SK-N-SH (cell line): ENCODE measurements around the gene BDNF.

Experiments used
- EZH2phosphoT487 ChIP-seq: fragments of 200-600 bp; sonication (generic); IDR thresholded peaks from 2 replicates; pipeline ENCODE4 v1.6.1; 2017; ENCODE audit warnings: low read depth, mixed run types, mild to moderate bottlenecking, antibody characterized with exemption, moderate library complexity, borderline replicate concordance
- GATA2 ChIP-seq: sonication (generic); formaldehyde crosslinking; IDR thresholded peaks from 2 replicates; pipeline ENCODE4 v1.5.0; 2020; ENCODE audit warnings: mild to moderate bottlenecking, missing genetic modification reagents
- MXI1 ChIP-seq: IDR thresholded peaks from 2 replicates; pipeline ENCODE4 v1.6.1; 2012; ENCODE audit warnings: mild to moderate bottlenecking, low read depth, low read length, improper control_type of control experiment
- POLR2AphosphoS5 ChIP-seq: IDR thresholded peaks from 2 replicates; pipeline ENCODE4 v1.6.1; 2012; ENCODE audit warnings: low read depth, low read length
- RXRA ChIP-seq: IDR thresholded peaks from 2 replicates; pipeline ENCODE4 v1.4.0; 2012; ENCODE audit warnings: low read depth, mild to moderate bottlenecking, borderline replicate concordance
- SIN3A ChIP-seq: IDR thresholded peaks from 2 replicates; pipeline ENCODE4 v1.6.1; 2012; ENCODE audit warnings: low read depth, mild to moderate bottlenecking, low read length, moderate library complexity, borderline replicate concordance
- TAF1 ChIP-seq: IDR thresholded peaks from 2 replicates; pipeline ENCODE4 v1.6.1; 2012; ENCODE audit warnings: low read depth, mild to moderate bottlenecking, low read length, moderate library complexity, borderline replicate concordance
- TCF12 ChIP-seq: IDR thresholded peaks from 2 replicates; pipeline ENCODE4 v1.4.0; 2012
- TF ChIP-seq, protein P1 (sequence below): fragments of 200-600 bp; sonication (generic); IDR thresholded peaks from 2 replicates; pipeline ENCODE4 v1.6.1; 2017; ENCODE audit warnings: antibody characterized with exemption, mild to moderate bottlenecking, moderate library complexity
- TF ChIP-seq, protein P2 (sequence below): IDR thresholded peaks from 2 replicates; pipeline ENCODE4 v1.4.0; 2012; ENCODE audit warnings: low read depth, borderline replicate concordance
- TF ChIP-seq, protein P3 (sequence below): IDR thresholded peaks from 2 replicates; pipeline ENCODE4 v1.6.1; 2012; ENCODE audit warnings: mild to moderate bottlenecking, low read depth, low read length, moderate library complexity

DNA sequence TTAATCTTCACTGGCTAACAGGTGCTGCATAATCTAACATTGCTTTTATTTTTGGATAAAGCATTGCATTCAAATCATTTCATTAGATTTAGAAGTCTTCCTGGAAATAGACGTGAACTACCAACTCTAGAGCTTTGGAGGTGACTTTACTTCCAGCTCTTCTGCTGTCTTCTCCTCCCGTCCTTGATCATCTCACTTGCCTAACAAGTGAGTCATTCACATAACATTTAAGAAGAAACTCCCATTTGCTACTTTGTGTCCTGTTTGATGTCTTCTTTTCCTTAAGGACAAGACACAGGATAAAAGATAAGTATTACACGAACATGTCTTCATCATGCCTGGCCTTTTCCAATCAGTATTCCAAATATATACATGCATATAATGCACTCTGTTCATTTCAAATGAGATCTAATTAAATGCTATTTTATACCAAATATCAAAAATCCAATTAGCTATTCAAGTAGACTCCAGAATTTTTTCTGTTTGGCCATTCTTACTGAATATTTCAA lies 88.3 kb downstream of the BDNF start:
- TF ChIP-seq GATA2 (no peak), EZH2phosphoT487 (no peak), RXRA (no peak), MXI1 (no peak), SIN3A (no peak), TAF1 (no peak), POLR2AphosphoS5 (no peak), TCF12 (no peak)
- TF ChIP-seq, protein P1, sequence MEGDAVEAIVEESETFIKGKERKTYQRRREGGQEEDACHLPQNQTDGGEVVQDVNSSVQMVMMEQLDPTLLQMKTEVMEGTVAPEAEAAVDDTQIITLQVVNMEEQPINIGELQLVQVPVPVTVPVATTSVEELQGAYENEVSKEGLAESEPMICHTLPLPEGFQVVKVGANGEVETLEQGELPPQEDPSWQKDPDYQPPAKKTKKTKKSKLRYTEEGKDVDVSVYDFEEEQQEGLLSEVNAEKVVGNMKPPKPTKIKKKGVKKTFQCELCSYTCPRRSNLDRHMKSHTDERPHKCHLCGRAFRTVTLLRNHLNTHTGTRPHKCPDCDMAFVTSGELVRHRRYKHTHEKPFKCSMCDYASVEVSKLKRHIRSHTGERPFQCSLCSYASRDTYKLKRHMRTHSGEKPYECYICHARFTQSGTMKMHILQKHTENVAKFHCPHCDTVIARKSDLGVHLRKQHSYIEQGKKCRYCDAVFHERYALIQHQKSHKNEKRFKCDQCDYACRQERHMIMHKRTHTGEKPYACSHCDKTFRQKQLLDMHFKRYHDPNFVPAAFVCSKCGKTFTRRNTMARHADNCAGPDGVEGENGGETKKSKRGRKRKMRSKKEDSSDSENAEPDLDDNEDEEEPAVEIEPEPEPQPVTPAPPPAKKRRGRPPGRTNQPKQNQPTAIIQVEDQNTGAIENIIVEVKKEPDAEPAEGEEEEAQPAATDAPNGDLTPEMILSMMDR = no peak
- TF ChIP-seq, protein P2, sequence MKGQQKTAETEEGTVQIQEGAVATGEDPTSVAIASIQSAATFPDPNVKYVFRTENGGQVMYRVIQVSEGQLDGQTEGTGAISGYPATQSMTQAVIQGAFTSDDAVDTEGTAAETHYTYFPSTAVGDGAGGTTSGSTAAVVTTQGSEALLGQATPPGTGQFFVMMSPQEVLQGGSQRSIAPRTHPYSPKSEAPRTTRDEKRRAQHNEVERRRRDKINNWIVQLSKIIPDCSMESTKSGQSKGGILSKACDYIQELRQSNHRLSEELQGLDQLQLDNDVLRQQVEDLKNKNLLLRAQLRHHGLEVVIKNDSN = no peak
- TF ChIP-seq, protein P3, sequence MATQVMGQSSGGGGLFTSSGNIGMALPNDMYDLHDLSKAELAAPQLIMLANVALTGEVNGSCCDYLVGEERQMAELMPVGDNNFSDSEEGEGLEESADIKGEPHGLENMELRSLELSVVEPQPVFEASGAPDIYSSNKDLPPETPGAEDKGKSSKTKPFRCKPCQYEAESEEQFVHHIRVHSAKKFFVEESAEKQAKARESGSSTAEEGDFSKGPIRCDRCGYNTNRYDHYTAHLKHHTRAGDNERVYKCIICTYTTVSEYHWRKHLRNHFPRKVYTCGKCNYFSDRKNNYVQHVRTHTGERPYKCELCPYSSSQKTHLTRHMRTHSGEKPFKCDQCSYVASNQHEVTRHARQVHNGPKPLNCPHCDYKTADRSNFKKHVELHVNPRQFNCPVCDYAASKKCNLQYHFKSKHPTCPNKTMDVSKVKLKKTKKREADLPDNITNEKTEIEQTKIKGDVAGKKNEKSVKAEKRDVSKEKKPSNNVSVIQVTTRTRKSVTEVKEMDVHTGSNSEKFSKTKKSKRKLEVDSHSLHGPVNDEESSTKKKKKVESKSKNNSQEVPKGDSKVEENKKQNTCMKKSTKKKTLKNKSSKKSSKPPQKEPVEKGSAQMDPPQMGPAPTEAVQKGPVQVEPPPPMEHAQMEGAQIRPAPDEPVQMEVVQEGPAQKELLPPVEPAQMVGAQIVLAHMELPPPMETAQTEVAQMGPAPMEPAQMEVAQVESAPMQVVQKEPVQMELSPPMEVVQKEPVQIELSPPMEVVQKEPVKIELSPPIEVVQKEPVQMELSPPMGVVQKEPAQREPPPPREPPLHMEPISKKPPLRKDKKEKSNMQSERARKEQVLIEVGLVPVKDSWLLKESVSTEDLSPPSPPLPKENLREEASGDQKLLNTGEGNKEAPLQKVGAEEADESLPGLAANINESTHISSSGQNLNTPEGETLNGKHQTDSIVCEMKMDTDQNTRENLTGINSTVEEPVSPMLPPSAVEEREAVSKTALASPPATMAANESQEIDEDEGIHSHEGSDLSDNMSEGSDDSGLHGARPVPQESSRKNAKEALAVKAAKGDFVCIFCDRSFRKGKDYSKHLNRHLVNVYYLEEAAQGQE = no peak
